GM10847 (cell line): ENCODE data around the gene SLC39A11.

Source experiments
- POLR2A ChIP-seq: IDR thresholded peaks from 2 replicates; pipeline ENCODE4 v1.6.1; 2011; ENCODE audit not compliant: insufficient read length; ENCODE audit errors: extremely low read depth

SLC39A11 gene

GRCh38 chr17:72609501-72609900 lies 483.0 kb downstream of the SLC39A11 start:
- TF ChIP-seq POLR2A: no peak

DNA sequence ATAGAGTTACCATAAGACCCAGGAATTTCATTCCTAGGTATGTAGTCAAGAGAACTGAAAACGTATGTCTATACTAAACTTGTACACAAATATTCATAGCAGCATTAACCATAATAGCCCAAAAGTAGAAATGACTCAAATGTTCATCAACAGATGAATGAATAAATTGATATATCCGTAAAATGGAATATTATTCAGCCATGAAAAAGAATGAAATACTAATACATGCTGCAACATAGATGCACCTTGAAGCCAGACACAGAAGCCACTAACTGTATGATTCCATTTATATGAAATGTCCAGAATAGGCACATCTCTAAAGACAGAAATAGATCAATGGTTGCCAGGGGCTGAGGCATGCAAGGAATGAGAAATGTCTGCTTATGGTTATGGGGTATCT lies 484.1 kb downstream of the SLC39A11 start:
- no peak for TF ChIP-seq POLR2A

GRCh38 chr17:72606656-72607055 lies 485.8 kb downstream of the SLC39A11 start:
- no peak for TF ChIP-seq POLR2A

GRCh38 chr17:72605543-72605942 lies 486.9 kb downstream of the SLC39A11 start:
- TF ChIP-seq POLR2A: no peak

- no peak for TF ChIP-seq POLR2A
These were observed 488.0 kb downstream of the SLC39A11 start for GRCh38 chr17:72604518-72604917.

- TF ChIP-seq POLR2A: no peak
These were observed 488.9 kb downstream of the SLC39A11 start for GRCh38 chr17:72603420-72604242.

DNA sequence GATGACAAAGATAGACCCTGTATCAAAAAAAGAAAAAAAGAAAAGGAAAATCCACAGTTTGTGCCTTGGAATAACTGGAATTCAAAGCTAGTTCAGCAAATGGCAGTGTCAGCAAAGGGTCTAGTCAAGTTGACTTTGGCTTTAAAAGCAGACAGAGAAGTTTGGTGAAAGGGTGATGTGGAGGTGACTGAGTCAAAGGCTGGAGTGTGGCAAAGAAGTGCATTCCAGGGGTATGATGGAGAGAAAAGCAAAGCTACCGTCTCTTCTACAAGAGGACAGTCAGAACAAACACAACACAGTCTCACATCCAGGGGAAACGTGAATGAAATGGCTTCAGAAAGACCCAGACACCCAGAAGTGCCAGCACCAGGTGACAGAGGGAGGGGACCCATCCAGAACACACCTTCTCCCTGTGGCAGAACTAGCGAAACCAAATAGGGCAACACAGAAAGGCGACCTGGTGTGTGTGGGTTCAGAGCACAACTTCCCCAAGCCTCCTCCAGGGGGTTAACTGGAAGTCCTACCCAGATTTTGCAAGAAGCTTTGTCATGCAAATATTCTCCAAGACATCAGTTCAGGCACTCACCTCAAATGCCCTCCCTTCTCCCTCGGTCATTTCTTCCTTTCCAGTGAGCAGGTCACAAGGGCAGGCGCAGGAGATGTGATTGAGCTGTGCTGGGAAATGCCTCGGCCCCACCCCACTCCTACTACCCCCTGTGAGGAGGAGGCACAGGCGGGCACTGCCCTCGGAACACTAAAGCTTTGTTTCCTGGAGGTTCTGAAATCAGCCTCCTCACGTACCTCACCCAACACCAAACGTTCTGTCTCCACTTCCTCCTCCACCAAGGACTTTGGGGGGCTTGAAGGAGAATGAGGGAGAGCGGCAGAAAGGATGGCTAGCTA lies 489.7 kb downstream of the SLC39A11 start:
- no peak for TF ChIP-seq POLR2A

GRCh38 chr17:72600934-72601333 lies 491.6 kb downstream of the SLC39A11 start:
- no peak for TF ChIP-seq POLR2A

- no peak for TF ChIP-seq POLR2A
These were observed 492.6 kb downstream of the SLC39A11 start for GRCh38 chr17:72599891-72600290.

- TF ChIP-seq POLR2A: no peak
These were observed 493.8 kb downstream of the SLC39A11 start for GRCh38 chr17:72598695-72599094.

DNA sequence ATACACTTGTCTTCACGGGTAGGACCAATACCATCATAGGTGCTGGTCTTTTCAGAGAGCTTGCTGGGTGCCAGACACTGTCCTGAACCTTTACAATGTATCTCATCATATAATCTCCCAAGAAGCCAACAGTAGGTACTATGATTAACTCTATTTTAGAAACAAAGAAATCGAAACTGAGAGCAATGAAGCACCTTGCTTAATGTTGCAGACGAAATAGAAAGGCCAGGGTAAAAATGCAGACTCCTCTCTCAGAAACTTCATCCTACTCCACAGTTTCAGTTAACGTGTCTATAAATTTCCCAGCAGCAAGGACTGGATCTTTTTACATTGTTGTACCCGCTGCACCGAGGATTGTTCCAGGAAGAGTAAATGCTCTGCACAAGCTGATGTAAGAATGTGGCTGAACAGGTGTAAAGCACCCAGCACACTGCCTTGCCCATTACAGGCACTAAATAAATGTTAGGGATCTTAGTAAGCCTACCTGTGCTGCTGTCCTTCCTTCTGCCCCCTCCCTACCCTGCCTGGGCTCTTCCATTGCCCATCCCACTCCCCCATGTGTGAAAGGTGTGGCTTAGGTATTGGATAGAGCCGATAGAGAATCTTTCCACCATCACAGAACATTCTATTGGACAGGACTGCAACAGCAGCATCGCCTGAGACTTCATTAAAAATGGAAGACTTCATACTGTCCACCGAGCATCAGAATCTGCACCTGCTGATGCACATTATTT lies 495.0 kb downstream of the SLC39A11 start:
- TF ChIP-seq POLR2A: no peak
